Measurements from ENCODE around the gene ZBTB7A.

Gene ZBTB7A

DNA sequence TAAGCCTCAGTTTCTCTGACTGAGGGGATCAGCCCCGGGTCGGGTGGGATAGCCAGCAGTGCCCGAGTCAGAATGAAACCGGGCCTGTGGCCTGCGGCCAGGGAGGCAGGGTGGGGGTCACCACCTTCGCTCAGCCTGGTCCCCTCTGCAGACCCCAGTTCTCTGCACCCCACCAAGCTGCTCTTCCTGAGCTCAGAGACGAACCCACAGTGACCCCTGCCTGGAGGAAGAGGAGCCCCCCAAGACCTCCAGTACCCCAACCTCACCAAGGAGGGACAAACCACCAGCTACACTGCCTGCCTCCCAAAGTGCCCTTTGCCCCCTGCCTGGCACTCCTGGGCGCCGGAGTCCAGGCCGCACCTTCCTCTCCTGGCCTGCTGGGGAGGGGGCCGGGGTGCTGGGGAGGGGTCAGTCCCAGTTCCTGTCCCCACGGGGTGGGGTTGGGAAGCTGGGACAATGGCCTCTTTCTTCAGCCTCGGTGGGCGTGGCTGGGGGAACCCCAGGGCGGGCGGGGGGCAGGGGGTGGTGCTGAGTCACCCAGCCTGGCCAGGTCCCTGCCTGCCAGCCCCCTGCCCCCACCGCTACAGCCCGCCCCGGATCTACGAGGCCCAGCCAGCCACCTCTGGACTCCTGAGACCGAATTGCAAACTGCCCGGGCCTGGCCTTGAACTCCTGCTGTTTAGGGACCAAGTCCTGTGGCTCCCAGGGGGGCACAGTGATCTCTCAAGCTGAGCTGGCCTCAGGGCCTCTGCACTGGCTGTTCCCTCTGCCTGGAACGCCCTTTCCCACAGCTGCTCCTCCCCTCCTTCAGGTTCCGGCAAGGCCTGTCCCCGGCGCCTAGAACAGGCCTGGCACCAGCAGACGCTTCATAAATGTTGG, 14.3 kb downstream of the ZBTB7A start:
- DNase-seq: no peak

GRCh38 chr19:4051175-4052101, 15.3 kb downstream of the ZBTB7A start:
- no peak for DNase-seq

DNA sequence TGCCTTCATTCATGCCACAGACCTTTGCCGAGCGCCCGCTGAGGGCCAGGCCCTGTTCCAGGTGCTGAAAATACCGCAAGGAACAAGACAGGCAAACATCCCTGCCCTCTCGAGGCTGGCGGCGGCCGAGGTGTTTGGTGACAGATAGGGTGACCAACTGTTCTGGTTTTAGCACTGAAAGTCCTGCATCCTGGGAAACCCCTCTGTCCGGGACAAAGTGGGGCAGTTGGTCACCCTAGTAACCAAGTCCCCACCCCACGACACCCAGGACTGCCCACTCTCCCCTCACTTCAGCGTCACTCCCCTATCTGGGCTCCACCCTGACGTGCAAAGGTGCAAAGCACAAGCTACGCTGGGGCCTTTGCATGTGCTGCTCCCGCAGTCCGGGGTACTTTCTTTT, 17.3 kb downstream of the ZBTB7A start:
- DNase-seq: no peak

GRCh38 chr19:4046946-4047683, 19.6 kb downstream of the ZBTB7A start:
- DNase-seq: no peak

GRCh38 chr19:4046362-4046691, 20.4 kb downstream of the ZBTB7A start:
- no peak for DNase-seq

DNA sequence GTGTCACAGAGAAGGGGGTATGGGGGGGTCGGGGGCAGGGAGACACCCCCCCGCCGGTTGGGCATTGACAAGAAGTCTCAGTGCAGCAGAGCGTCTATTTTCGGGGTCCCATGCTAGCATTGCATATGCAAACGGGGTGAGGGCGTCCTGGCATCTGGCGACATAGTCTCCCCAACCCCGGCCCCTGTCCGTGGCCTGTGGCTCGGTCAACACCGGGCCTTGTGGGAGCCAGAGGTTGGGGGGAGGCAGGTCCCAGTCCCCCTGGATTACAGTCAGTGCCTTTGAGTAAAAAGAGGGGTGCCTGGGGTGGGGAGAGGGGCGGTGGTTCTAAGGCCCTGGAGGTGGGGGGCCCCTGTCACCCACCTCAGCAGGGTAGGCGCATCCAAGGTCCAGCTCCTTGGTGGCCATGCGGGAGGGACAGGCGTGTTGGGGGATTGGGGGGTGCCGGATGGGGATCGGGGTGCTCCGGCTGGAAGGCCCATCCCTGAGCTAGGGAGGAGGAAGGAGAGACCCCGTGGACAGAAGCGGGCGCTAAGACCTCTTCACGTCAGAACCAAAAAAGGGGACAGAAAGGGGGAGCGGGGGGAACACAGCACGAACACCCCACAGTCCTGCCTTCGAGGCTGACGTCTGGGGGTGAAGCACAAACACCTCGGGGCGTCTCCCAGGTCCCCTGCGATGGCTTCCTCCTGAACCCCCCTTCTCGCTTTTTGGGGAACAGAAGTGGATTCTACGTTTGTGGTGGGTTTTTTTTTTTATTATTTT, 20.9 kb downstream of the ZBTB7A start:
- DNase-seq: no peak

DNA sequence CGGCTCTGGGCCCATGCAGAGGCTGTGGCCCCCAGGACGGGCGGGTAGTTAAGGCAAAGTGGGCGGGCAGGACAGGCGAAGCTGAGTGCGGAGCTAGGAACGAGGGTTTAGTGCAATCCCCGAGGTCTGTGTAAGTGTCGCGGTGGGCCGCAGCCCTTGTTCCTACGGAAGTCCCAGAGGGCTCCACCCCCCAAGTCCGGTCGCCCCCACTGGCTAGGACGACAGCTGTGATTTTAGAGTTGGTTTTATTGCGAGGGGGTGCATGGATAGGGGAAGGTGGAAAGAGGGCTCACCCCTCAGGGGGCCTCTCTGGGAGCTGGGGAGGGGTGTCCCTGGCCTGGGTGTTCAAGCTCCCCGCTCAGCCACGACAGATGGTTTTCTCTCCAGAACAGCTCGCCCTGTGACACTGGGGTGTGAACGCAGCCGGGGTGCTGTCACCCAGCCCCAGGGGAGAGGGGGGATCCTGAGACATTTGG, 21.7 kb downstream of the ZBTB7A start:
- DNase-seq: no peak

DNA sequence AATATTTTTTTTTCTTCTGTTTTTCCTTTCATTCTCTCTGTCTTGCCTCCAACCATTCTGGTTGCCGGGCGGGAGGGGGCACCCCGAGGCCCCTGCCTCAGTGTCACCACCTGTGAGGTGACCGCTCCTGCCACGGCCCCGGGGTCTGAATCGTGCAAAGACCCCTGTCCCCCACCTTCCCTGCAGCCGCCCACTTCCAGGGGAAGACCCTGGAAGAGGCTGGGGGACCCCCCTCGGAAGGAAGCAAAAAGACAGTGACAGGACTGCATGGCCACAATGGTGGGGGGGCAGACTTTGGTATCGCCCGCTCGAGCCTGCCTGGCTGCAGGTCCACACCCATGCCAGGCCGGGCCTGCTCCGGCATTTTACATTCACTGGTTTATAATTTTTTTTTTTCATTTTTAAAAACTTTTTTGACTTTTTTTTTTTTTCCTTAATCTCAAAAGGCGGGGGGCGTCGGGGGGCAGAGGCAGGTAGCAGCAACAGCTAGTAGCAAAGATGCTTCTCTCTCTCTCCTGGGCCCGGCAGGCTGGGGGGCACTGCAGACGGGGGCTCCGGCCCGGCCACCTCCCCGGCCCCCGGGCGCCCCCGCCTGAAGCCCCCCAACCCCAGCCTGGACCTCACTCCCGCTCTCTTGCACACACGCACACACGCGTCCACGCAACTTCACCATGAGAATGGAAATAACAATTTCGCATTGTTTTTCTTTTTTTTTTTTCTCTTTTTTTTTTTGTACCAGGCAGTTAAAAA, 22.6 kb downstream of the ZBTB7A start:
- DNase-seq: no peak

DNA sequence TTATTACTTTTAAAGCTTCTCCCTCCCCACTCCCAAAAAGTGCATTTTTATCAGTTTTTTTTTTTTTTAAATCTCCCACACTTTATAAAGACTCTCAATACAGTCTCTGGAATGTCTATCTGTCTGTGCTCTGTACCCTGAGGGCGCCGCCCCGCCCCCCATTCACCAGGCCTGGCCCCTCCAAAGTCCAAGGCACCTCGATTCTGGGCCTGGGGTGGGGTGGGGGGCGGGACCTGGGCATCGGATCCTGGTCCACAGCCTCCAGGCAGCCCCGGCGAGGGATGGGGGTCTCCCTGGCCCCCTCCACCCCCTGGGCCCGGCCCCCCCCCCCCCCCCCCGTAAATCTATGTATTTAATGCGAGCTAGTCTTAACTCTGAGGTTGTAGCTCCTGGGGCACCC, 23.3 kb downstream of the ZBTB7A start:
- no peak for DNase-seq

DNA sequence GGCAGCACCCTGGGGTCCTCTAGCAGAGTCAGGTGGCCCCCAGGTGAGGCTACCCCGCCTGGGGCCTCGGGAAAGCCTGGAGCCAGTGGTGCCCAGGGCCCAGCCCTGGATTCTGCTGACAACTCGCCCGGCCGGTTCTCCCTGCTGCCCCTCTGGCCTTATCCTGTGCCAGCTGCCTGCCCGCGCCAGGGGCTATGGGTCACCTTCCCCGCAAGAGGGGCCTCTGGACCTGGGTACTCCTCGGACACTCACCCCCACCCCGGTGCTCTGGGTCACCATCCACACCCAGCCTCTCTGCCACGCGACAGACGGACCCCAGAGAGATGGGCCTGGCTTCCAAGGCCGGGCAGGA, 24.0 kb downstream of the ZBTB7A start:
- no peak for DNase-seq

- DNase-seq: no peak
Observed at GRCh38 chr19:4042064-4042730, 24.5 kb downstream of the ZBTB7A start.

DNA sequence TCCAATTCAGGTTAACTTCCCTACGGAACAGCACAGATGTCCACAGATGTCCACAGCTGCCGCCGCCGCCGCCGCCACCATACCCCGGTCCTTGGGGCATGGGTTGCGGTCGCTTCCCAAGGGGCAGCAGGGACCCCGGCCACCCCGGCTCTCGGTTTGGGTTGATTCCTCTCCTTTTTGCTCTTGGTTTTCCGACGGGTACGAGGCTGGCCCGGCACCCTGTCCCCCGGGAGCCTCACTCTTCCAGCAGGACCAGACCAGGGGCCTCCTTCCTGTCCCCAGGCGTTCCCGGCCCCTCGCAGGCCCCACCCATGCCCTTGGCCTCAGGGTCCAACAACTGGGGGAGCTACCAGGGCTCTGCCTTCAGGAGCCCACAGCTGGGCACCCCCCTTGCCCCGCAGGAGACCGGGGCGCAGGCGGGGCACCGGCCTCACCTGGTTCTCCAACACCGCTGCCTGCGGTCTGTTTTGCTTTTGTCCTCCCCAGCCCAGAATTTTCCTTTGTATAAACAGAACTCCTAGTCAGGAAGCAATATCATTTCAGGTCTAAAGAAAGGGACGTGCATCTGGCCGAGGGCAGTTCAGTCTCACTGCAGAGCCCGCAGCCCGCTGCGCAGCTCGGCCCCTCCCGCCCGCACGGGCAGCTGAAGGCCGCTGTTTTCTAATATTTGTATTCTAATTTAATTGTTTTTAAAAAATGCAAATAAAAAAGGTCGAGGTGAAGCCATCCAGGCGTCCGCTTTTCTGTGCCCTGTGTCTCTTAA, 27.9 kb downstream of the ZBTB7A start:
- DNase-seq: no peak

GRCh38 chr19:4038057-4038456, 28.6 kb downstream of the ZBTB7A start:
- DNase-seq: no peak

GRCh38 chr19:4037301-4037949, 29.3 kb downstream of the ZBTB7A start:
- DNase-seq: no peak

DNA sequence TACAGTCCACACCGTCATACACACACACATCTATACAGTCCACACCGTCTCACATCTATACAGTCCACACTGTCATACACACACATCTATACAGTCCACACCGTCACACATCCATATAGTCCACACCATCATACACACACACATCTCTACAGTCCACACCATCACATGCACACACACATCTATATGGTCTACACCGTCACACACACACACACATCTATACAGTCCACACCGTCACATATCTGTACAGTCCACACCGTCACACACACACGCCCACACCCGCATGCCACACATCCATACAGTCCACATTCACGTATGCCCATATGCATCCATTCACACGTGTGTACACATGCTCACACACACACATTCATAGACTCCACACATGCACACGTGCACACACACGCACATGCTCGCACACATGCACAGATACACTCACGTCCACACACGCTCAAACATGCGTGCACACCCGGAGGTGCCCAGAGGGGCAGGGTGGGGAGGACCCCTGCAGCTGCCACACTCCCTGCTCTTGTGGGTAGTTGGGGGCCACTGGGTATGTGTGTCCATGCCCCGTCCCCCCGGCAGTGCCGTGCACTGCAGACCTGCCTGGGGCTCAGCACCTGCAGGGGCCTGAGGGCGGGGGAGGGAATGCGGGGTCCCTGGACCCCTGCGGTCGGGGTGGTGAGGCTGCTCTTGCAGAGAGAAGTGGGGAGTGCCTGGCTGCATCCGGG, 30.0 kb downstream of the ZBTB7A start:
- DNase-seq: no peak

GRCh38 chr19:4035582-4035981, 31.1 kb downstream of the ZBTB7A start:
- DNase-seq: no peak

DNA sequence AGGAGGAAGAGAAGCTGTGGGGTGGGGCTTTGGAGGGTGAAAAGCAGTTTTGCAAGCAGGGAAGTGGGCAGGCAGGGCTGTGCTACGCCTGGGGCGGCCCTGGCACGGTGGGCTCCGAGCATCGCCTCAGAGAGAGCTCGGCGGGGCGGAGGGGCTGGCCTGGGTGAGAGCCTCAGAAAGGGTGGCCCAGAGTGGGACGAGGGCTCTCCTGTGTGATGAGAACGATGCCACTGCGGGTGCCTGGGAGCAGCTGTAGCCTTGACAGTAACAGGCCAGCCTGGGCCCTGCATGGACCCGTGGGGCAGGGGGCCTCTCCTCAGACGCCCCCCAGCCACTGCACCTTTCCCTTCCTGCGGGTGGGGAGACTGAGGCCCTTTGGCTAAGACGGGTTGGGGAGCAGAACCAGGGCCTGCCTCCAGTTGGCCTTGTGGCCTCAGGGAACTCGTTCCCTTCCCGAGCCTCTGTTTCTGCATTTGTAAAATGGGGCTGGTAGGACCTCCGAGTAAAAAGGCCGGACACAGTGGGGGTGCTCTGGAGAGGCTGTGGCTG, 31.6 kb downstream of the ZBTB7A start:
- DNase-seq: no peak
